KMS-11 (cell line): Measurements from ENCODE around the gene MACROD2.

Experiments
- H2AFZ ChIP-seq: fragments of 200-600 bp; sonication (generic); 2 replicates; pipeline ENCODE4 v1.6.1; 2016; ENCODE audit warnings: antibody characterized with exemption, mixed run types, low read depth
- H3K27ac ChIP-seq: fragments of 200-600 bp; sonication (generic); 2 replicates; pipeline ENCODE4 v1.6.1; 2016; ENCODE audit warnings: mild to moderate bottlenecking, mixed run types
- H3K27me3 ChIP-seq: fragments of 200-600 bp; sonication (generic); 2 replicates; pipeline ENCODE4 v1.6.1; 2017; ENCODE audit warnings: mild to moderate bottlenecking, low read depth, mixed run types, moderate library complexity; ENCODE audit not compliant: insufficient read depth
- H3K36me3 ChIP-seq: fragments of 200-600 bp; sonication (generic); 2 replicates; pipeline ENCODE4 v1.6.1; 2017; ENCODE audit warnings: mild to moderate bottlenecking, mixed run types; ENCODE audit not compliant: insufficient read depth
- H3K4me1 ChIP-seq: fragments of 200-600 bp; sonication (generic); 2 replicates; pipeline ENCODE4 v1.6.1; 2016; ENCODE audit warnings: mild to moderate bottlenecking, low read depth, mixed run types; ENCODE audit not compliant: poor library complexity, severe bottlenecking
- H3K4me2 ChIP-seq: fragments of 200-600 bp; sonication (generic); 2 replicates; pipeline ENCODE4 v1.7.0; 2016; ENCODE audit warnings: mild to moderate bottlenecking, mixed run types
- H3K4me3 ChIP-seq: fragments of 200-600 bp; sonication (generic); IDR thresholded peaks from 2 replicates; pipeline ENCODE4 v1.6.1; 2017; ENCODE audit warnings: low read depth, low read length, mixed read lengths; ENCODE audit not compliant: insufficient read depth
- H3K79me2 ChIP-seq: fragments of 200-600 bp; sonication (generic); 2 replicates; pipeline ENCODE4 v1.6.1; 2016; ENCODE audit warnings: low read depth, mixed run types; ENCODE audit not compliant: insufficient read depth
- H3K9ac ChIP-seq: fragments of 200-600 bp; sonication (generic); 2 replicates; pipeline ENCODE4 v1.6.1; 2016; ENCODE audit warnings: mild to moderate bottlenecking, mixed run types
- H4K20me1 ChIP-seq: fragments of 200-600 bp; sonication (generic); 2 replicates; pipeline ENCODE4 v1.6.1; 2016; ENCODE audit warnings: mild to moderate bottlenecking, mixed run types; ENCODE audit not compliant: insufficient read depth
- TF ChIP-seq, protein P1 (sequence below): fragments of 200-600 bp; sonication (generic); conservative IDR thresholded peaks from 2 replicates; pipeline ENCODE4 v1.6.1; 2017; ENCODE audit warnings: low read depth, mild to moderate bottlenecking, antibody characterized with exemption, low read length, moderate library complexity, mixed read lengths

Gene MACROD2

DNA sequence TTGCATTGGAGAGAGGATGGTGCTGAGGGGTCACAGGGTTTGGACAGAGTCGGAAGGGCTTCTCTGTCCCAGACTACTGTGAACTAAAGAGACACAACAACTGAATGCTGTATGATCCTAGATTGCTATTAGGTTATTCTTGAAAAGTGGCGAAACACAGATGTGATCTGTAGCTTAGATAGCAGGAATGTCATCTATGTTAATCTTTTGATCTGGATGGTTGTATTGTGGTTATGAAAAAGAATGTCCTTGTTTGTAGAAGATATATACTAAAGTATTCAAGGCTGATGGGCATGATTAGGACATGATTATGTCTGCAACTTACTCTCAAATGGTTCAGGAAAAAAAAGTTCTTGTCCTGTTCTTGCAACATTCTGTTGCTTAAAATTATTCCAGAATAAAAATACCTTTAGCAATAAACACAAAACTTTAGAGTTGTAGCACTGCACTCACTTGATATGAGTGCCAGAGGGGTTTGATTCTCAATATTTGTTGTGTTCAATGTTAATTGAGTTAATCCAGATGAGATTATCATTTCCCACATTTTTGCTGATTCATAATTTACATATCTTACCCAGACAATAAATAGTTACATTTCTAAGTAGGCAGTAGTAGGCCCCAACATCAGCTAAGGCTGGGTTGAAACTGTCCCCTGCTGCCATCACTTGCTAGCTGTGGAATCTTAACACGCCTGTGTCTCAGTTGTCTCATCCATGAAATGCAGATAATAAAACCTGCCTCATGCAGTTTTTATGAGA is 1932.8 kb downstream of the MACROD2 start:
- H2AFZ ChIP-seq: no peak overlapping the region
- no peaks in the 10 kb centered on the region for H3K4me1 ChIP-seq
- H3K27ac ChIP-seq: no peak overlapping the region
- H3K4me2 ChIP-seq: no peak overlapping the region
- no peak overlapping the region for H3K4me3 ChIP-seq
- H3K27me3 ChIP-seq: no peaks in the 10 kb centered on the region
- TF ChIP-seq, protein P1, sequence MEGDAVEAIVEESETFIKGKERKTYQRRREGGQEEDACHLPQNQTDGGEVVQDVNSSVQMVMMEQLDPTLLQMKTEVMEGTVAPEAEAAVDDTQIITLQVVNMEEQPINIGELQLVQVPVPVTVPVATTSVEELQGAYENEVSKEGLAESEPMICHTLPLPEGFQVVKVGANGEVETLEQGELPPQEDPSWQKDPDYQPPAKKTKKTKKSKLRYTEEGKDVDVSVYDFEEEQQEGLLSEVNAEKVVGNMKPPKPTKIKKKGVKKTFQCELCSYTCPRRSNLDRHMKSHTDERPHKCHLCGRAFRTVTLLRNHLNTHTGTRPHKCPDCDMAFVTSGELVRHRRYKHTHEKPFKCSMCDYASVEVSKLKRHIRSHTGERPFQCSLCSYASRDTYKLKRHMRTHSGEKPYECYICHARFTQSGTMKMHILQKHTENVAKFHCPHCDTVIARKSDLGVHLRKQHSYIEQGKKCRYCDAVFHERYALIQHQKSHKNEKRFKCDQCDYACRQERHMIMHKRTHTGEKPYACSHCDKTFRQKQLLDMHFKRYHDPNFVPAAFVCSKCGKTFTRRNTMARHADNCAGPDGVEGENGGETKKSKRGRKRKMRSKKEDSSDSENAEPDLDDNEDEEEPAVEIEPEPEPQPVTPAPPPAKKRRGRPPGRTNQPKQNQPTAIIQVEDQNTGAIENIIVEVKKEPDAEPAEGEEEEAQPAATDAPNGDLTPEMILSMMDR: no peak
- H3K79me2 ChIP-seq: no peaks in the 10 kb centered on the region
- H3K36me3 ChIP-seq: no peaks in the 10 kb centered on the region
- H3K9ac ChIP-seq: no peak overlapping the region
- no peaks in the 10 kb centered on the region for H4K20me1 ChIP-seq

DNA sequence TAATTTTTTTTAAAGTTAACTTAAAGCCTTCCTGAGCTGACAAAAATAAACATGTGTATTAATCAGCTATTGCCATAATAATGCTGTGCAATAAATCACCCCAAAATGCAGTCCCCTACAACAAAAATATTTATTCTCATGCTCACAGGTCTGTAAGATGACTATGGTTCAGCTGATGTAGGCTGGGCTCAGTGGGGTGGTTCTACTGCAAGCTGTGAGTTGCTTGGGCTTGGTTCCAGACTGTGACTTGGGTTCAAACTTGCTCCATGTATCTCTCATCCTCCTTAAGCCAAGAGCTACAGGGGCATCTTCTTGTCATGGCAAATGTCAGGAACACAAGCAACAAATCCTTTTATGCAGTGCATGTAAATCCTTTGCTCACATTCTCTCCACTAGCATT is 1933.6 kb downstream of the MACROD2 start:
- Histone ChIP-seq H3K4me1 (no peaks in the 10 kb centered on the region), H3K9ac (no peak overlapping the region), H3K36me3 (no peaks in the 10 kb centered on the region), H3K27me3 (no peaks in the 10 kb centered on the region), H4K20me1 (no peaks in the 10 kb centered on the region), H3K27ac (no peak overlapping the region), H3K4me2 (no peak overlapping the region), H3K4me3 (no peak overlapping the region), H3K79me2 (no peaks in the 10 kb centered on the region), H2AFZ (no peak overlapping the region)
- TF ChIP-seq, protein P1: no peak

DNA sequence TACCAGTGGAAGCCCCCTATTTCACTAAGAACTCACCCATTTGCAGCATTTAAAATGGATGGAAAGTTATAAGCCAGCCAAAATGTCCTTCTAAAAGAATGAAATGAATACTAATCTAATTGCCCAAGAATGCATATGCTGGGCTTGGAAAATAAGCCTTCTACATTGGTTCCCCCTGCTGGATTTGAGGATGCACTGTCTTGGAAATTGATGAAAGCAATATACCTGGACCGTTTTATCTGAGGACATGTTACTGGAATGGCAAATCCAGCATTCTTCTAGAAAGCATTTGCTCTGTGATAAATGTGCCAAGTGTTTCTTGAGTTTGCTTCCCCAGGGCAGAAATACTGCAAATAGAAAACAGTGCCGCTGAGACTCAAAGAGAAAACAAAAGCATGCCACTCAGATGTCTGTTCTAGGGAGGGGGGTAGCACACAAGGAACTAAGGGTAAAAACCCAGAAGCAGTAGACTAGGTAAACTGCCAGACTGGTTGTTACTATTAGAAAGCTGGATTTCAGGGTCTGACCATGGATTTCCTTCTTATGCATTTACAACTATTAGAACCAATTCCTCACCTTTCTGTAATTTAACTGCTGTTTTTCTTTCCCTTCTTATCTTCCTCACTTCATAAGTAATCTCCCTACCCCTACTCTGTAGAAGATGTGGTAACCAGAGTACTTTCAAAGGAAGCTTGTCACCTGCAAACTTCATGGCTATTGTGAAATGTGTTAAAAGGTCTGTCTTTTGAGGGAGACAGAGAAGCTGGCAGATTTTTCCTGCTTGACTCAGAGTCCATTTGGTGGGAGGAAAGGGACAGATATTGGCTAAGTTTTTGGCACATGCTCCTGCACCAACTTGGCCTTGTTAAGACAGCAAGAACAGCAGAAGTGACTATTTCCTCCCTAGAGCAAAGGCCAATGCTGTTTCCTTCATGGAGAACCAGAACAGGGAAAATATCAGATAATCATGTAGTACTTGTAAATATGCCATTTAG is 1935.3 kb downstream of the MACROD2 start:
- TF ChIP-seq, protein P1: no peak
- no peaks in the 10 kb centered on the region for H4K20me1 ChIP-seq
- no peak overlapping the region for H3K4me3 ChIP-seq
- H2AFZ ChIP-seq: no peak overlapping the region
- no peak overlapping the region for H3K9ac ChIP-seq
- H3K4me2 ChIP-seq: no peak overlapping the region
- no peak overlapping the region for H3K27ac ChIP-seq
- H3K27me3 ChIP-seq: no peaks in the 10 kb centered on the region
- H3K4me1 ChIP-seq: no peaks in the 10 kb centered on the region
- no peaks in the 10 kb centered on the region for H3K36me3 ChIP-seq
- H3K79me2 ChIP-seq: no peaks in the 10 kb centered on the region

DNA sequence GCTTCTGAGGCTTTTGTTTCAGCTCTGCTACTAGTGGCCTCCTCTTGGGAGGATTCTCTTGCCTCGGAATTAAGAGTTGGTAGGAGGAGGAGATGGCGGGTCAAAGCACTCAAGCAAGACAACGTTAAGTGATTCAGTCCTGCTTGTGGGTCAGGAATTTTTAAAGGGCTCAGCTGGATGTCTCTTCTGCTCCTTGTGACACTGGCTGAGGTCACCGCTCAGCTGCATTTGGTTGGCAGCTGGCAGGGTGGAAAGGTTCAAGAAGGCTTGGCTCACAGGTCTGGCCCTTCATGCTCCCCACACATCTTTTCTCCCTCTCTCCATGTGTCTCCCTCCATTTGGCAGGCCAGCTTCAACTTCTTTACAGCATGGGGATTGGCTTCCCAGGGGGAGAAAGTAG is 1936.6 kb downstream of the MACROD2 start:
- Histone ChIP-seq H3K27ac (no peak overlapping the region), H3K4me3 (no peak overlapping the region), H3K4me1 (no peaks in the 10 kb centered on the region), H2AFZ (no peak overlapping the region), H3K27me3 (no peaks in the 10 kb centered on the region), H4K20me1 (no peaks in the 10 kb centered on the region), H3K4me2 (no peak overlapping the region), H3K36me3 (no peaks in the 10 kb centered on the region), H3K9ac (no peak overlapping the region), H3K79me2 (no peaks in the 10 kb centered on the region)
- TF ChIP-seq, protein P1: no peak
